ENCODE results near the gene IGSF21.

GRCh38 chr1:18400347-18401102 is 292.9 kb downstream of the IGSF21 start:
- TF ChIP-seq, protein P1, sequence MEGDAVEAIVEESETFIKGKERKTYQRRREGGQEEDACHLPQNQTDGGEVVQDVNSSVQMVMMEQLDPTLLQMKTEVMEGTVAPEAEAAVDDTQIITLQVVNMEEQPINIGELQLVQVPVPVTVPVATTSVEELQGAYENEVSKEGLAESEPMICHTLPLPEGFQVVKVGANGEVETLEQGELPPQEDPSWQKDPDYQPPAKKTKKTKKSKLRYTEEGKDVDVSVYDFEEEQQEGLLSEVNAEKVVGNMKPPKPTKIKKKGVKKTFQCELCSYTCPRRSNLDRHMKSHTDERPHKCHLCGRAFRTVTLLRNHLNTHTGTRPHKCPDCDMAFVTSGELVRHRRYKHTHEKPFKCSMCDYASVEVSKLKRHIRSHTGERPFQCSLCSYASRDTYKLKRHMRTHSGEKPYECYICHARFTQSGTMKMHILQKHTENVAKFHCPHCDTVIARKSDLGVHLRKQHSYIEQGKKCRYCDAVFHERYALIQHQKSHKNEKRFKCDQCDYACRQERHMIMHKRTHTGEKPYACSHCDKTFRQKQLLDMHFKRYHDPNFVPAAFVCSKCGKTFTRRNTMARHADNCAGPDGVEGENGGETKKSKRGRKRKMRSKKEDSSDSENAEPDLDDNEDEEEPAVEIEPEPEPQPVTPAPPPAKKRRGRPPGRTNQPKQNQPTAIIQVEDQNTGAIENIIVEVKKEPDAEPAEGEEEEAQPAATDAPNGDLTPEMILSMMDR (conservative IDR thresholded peaks at IDR 0.05) = no peak
- TF ChIP-seq ZFX (IDR thresholded peaks at IDR 0.05) = no peak
